Measurements from ENCODE around the gene FHIT. TPM values are rescaled to one million over a fixed set of nuclear protein-coding genes. Genes with fewer than 3 reads are reported as not detected.

FHIT gene
- total RNA-seq, 1 experiment from 2014 or later, result 9.8 TPM

DNA sequence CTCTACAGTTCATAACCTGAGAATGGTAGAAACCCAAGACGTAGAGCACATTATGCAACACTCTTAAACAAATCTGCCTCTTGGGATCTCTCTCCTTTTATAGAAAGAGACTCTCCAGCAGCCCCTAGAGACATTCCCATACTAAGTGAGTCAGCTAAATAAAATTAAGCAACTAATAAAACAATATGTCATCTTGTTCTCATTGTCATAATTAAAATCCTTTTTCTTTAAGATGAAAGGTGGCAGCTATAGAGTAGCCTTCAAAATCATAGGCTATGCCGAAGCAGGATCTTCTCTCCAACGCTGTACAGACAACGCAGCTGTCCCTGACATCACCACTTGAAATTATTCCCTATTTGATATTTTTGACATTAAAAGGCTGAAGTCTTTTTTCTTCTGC is 790.0 kb downstream of the FHIT start:
- intact Hi-C loops (cut with micrococcal nuclease; ENCODE audit: unreplicated experiment), result no loop called here
- Histone ChIP-seq H2AFZ (no peak overlapping the region), H3K4me1 (replicated peaks; ENCODE audit: insufficient read depth) (no peaks in the 10 kb centered on the region), H3K36me3 (ENCODE audit: low read depth) (no peaks in the 10 kb centered on the region), H3K4me3 (no peak overlapping the region), H4K20me1 (ENCODE audit: insufficient read depth) (no peaks in the 10 kb centered on the region), H3K79me2 (ENCODE audit: low read depth) (no peaks in the 10 kb centered on the region), H3K9me3 (ENCODE audit: insufficient read depth, low read depth) (0 out of 2 replicates have a peak, but pooled peaks cover 3% of the 10 kb centered on the region), H3K4me2 (no peak overlapping the region), H3K27me3 (ENCODE audit: insufficient read depth, low read depth) (no peaks in the 10 kb centered on the region), H3K27ac (no peak overlapping the region), H3K9me2 (ENCODE audit: insufficient read depth) (no peaks in the 10 kb centered on the region), H3F3A (ENCODE audit: insufficient read depth, low read depth) (no peaks in the 10 kb centered on the region)
- no TSS peak for BruUV-seq (replicated peaks)
- ChIA-PET CTCF (no interaction called here), POLR2A (ENCODE audit: unreplicated experiment) (no interaction called here)
- TF ChIP-seq, protein P1, sequence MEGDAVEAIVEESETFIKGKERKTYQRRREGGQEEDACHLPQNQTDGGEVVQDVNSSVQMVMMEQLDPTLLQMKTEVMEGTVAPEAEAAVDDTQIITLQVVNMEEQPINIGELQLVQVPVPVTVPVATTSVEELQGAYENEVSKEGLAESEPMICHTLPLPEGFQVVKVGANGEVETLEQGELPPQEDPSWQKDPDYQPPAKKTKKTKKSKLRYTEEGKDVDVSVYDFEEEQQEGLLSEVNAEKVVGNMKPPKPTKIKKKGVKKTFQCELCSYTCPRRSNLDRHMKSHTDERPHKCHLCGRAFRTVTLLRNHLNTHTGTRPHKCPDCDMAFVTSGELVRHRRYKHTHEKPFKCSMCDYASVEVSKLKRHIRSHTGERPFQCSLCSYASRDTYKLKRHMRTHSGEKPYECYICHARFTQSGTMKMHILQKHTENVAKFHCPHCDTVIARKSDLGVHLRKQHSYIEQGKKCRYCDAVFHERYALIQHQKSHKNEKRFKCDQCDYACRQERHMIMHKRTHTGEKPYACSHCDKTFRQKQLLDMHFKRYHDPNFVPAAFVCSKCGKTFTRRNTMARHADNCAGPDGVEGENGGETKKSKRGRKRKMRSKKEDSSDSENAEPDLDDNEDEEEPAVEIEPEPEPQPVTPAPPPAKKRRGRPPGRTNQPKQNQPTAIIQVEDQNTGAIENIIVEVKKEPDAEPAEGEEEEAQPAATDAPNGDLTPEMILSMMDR (conservative IDR thresholded peaks at IDR 0.05), result no peak
- no peak for TF ChIP-seq EZH2 (IDR thresholded peaks at IDR 0.05; ENCODE audit: low read depth)
- DNase-seq, result no peak

DNA sequence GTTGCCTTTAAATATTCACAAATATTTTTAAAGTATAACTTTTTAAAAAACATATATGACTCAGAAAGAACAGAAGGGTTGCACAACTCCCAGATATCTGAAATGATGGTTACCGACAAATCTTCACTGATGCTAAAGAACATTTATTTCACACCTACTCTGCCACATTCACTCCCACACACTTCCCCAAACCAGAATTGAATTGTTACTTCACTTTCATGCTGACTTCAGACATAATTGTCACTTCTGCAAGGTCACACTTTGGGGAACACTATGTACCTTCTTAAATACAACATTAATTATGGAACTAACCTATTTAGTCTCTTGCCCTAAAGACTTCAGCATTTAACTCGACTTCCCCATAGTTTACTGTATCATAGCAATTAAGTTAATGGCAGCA is 795.1 kb downstream of the FHIT start:
- Histone ChIP-seq H3F3A (ENCODE audit: insufficient read depth, low read depth) (no peaks in the 10 kb centered on the region), H3K4me2 (no peak overlapping the region), H3K36me3 (ENCODE audit: low read depth) (no peaks in the 10 kb centered on the region), H3K79me2 (ENCODE audit: low read depth) (no peaks in the 10 kb centered on the region), H4K20me1 (ENCODE audit: insufficient read depth) (no peaks in the 10 kb centered on the region), H3K9me2 (ENCODE audit: insufficient read depth) (no peaks in the 10 kb centered on the region), H3K4me3 (no peak overlapping the region), H3K27ac (no peak overlapping the region), H3K27me3 (ENCODE audit: insufficient read depth, low read depth) (no peaks in the 10 kb centered on the region), H3K9me3 (ENCODE audit: insufficient read depth, low read depth) (no peaks in the 10 kb centered on the region), H3K4me1 (replicated peaks; ENCODE audit: insufficient read depth) (no peaks in the 10 kb centered on the region), H2AFZ (no peak overlapping the region)
- POLR2A ChIA-PET (ENCODE audit: unreplicated experiment), result no interaction called here
- DNase-seq, result no peak
- BruUV-seq (replicated peaks), result no TSS peak
- TF ChIP-seq, protein P1 (conservative IDR thresholded peaks at IDR 0.05), result no peak
- TF ChIP-seq EZH2 (IDR thresholded peaks at IDR 0.05; ENCODE audit: low read depth), result no peak
- CTCF ChIA-PET, result no interaction called here
- intact Hi-C loops (cut with micrococcal nuclease; ENCODE audit: unreplicated experiment), result no loop called here

DNA sequence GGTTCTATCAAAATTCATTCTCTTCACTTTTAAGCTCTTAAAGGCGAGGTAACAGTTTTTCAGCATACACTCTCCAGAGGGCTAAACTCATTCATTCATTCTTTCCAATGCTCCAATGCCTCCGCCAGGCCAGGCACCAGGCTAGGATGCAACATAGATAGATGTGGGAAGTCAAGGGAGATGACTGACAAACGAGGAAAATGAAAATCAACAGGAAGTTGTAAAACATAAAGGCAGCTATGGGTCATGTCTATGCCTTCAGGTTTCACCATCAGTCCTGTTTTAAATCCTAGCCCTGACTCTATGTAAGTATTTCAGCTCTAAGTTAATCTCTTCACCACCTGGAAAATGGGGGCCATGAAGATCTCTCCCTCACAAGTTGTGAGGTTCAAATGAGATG is 797.9 kb downstream of the FHIT start:
- H4K20me1 ChIP-seq (ENCODE audit: insufficient read depth), result no peaks in the 10 kb centered on the region
- H3F3A ChIP-seq (ENCODE audit: insufficient read depth, low read depth), result no peaks in the 10 kb centered on the region
- no peak for DNase-seq
- no peaks in the 10 kb centered on the region for H3K4me1 ChIP-seq (replicated peaks; ENCODE audit: insufficient read depth)
- ChIA-PET POLR2A (ENCODE audit: unreplicated experiment) (no interaction called here), CTCF (no interaction called here)
- no peaks in the 10 kb centered on the region for H3K36me3 ChIP-seq (ENCODE audit: low read depth)
- BruUV-seq (replicated peaks), result no TSS peak
- H3K9me3 ChIP-seq (ENCODE audit: insufficient read depth, low read depth), result no peaks in the 10 kb centered on the region
- TF ChIP-seq, protein P1 (conservative IDR thresholded peaks at IDR 0.05), result no peak
- TF ChIP-seq EZH2 (IDR thresholded peaks at IDR 0.05; ENCODE audit: low read depth), result no peak
- intact Hi-C loops (cut with micrococcal nuclease; ENCODE audit: unreplicated experiment), result no loop called here
- no peak overlapping the region for H3K4me2 ChIP-seq
- H3K79me2 ChIP-seq (ENCODE audit: low read depth), result no peaks in the 10 kb centered on the region
- H2AFZ ChIP-seq, result no peak overlapping the region
- H3K27me3 ChIP-seq (ENCODE audit: insufficient read depth, low read depth), result no peaks in the 10 kb centered on the region
- H3K27ac ChIP-seq, result no peak overlapping the region
- no peak overlapping the region for H3K4me3 ChIP-seq
- H3K9me2 ChIP-seq (ENCODE audit: insufficient read depth), result no peaks in the 10 kb centered on the region

All from PC-9 (cell line).